Smooth muscle cell (in vitro differentiated cells): ENCODE data around the gene KRT74. TPM values are rescaled to one million over a fixed set of nuclear protein-coding genes. Genes with fewer than 3 reads are reported as not detected.

Experiments used
- DNase-seq: peaks from one replicate; lab custom pipeline; 2025; ENCODE audit not compliant: unreplicated experiment; lab: John Stamatoyannopoulos, UW
- H2AFZ ChIP-seq: fragments of 200-600 bp; sonication (generic); 2 replicates; pipeline ENCODE4 v1.6.0; 2016; ENCODE audit warnings: antibody characterized with exemption, low read depth, mild to moderate bottlenecking
- H3F3A ChIP-seq: fragments of 200-600 bp; sonication (generic); 2 replicates; pipeline ENCODE4 v1.6.0; 2017; ENCODE audit warnings: antibody characterized with exemption, low read depth
- H3K27ac ChIP-seq: fragments of 200-600 bp; sonication (generic); 2 replicates; pipeline ENCODE4 v1.5.1; 2016; ENCODE audit warnings: low read depth, mild to moderate bottlenecking
- H3K27me3 ChIP-seq: fragments of 200-600 bp; sonication (generic); 2 replicates; pipeline ENCODE4 v1.6.1; 2016; ENCODE audit warnings: low read depth, mild to moderate bottlenecking
- H3K36me3 ChIP-seq: fragments of 200-600 bp; sonication (generic); 2 replicates; pipeline ENCODE4 v1.5.1; 2016; ENCODE audit warnings: low read depth
- H3K4me1 ChIP-seq: fragments of 200-600 bp; sonication (generic); 2 replicates; pipeline ENCODE4 v1.5.1; 2016; ENCODE audit warnings: low read depth
- H3K4me2 ChIP-seq: fragments of 200-600 bp; sonication (generic); 2 replicates; pipeline ENCODE4 v1.6.0; 2016; ENCODE audit warnings: mild to moderate bottlenecking
- H3K4me3 ChIP-seq: fragments of 200-600 bp; sonication (generic); 2 replicates; pipeline ENCODE4 v1.5.1; 2016; ENCODE audit warnings: mild to moderate bottlenecking
- H3K79me2 ChIP-seq: fragments of 200-600 bp; sonication (generic); 2 replicates; pipeline ENCODE4 v1.6.0; 2016; ENCODE audit warnings: low read depth, mild to moderate bottlenecking
- H3K9ac ChIP-seq: fragments of 200-600 bp; sonication (generic); 2 replicates; pipeline ENCODE4 v1.6.0; 2016; ENCODE audit warnings: low read depth
- H3K9me3 ChIP-seq: fragments of 200-600 bp; sonication (generic); replicated peaks from 2 replicates; pipeline ENCODE4 v1.5.1; 2016; ENCODE audit warnings: low read depth
- H4K20me1 ChIP-seq: fragments of 200-600 bp; sonication (generic); 2 replicates; pipeline ENCODE4 v1.6.0; 2016; ENCODE audit warnings: low read depth
- WGBS: methylation state at CpG from one replicate; pipeline ENCODE4 v1.1.7; 2016; ENCODE audit warnings: low lambda C conversion rate; 5-methylcytosine and 5-hydroxymethylcytosine counted together
- polyA plus RNA-seq: library from polyadenylated mRNA; unstranded; fragments of >200 nt; fragmentation: Nextera tagmentation; extraction: Ambion mirVana; gene quantifications from 2 replicates; pipeline ENCODE4 v1.2.1, GENCODE V29; 2016
- total RNA-seq: library from RNA; depleted of rRNA; stranded (reverse); fragments of >200 nt; gene quantifications from 2 replicates; pipeline ENCODE4 v1.2.3, GENCODE V29; 2014
- TF ChIP-seq, protein P1 (sequence below): fragments of 200-600 bp; sonication (generic); IDR thresholded peaks from 2 replicates; pipeline ENCODE4 v1.5.1; 2017; ENCODE audit warnings: borderline replicate concordance, mild to moderate bottlenecking, antibody characterized with exemption; ENCODE audit not compliant: insufficient read depth, poor library complexity, severe bottlenecking

Gene KRT74
- total RNA-seq (0.22 TPM in 1 of 2 replicates, not detected in the other), polyA plus RNA-seq (not detected in 2 replicates)

GRCh38 chr12:52573743-52574142 lies at the start of gene KRT74:
Gene KRT74 (minus strand): TSS chr12:52573843. CDS start chr12:52573777, 66 bp downstream.
- H3F3A ChIP-seq: no peaks in the 10 kb centered on the region
- H3K79me2 ChIP-seq: no peaks in the 10 kb centered on the region
- no peaks in the 10 kb centered on the region for H4K20me1 ChIP-seq
- H3K9ac ChIP-seq: no peak within 1 kb of the TSS
- no peak within 1 kb of the TSS for H3K4me2 ChIP-seq
- no peak within 1 kb of the TSS for H2AFZ ChIP-seq
- no peaks in the 10 kb centered on the region for H3K36me3 ChIP-seq
- H3K27ac ChIP-seq: no peak within 1 kb of the TSS
- no peak within 1 kb of the TSS for H3K4me3 ChIP-seq
- no peaks in the 10 kb centered on the region for H3K4me1 ChIP-seq
- DNase-seq: no peak
- H3K27me3 ChIP-seq: no peaks in the 10 kb centered on the region
- TF ChIP-seq, protein P1, sequence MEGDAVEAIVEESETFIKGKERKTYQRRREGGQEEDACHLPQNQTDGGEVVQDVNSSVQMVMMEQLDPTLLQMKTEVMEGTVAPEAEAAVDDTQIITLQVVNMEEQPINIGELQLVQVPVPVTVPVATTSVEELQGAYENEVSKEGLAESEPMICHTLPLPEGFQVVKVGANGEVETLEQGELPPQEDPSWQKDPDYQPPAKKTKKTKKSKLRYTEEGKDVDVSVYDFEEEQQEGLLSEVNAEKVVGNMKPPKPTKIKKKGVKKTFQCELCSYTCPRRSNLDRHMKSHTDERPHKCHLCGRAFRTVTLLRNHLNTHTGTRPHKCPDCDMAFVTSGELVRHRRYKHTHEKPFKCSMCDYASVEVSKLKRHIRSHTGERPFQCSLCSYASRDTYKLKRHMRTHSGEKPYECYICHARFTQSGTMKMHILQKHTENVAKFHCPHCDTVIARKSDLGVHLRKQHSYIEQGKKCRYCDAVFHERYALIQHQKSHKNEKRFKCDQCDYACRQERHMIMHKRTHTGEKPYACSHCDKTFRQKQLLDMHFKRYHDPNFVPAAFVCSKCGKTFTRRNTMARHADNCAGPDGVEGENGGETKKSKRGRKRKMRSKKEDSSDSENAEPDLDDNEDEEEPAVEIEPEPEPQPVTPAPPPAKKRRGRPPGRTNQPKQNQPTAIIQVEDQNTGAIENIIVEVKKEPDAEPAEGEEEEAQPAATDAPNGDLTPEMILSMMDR: no peak
- 91% methylated on average over 3 of the region's 3 CpGs for WGBS
- no peaks in the 10 kb centered on the region for H3K9me3 ChIP-seq

DNA sequence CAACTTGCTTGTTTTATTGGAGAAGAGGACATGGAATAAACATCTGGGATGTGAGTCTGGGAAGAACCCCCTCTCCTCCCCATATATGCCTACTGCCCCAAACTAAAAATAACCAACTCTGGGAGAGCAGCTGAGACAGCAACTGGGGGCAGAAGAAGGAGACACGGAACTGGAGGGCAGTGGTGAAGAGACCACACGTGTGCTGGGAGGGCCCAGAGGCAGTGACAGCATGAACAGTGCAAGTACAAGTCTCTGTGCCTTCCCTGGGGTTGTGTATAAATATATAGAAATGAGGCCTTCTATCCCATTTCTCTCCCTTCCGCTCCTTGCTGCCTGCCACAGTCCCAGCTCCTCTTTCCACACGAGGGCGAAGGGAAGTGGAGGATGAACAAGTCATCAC lies 48.7 kb upstream of the KRT74 start:
- H3K36me3 ChIP-seq: no peaks in the 10 kb centered on the region
- 68% methylated on average over 5 of the region's 5 CpGs for WGBS

DNA sequence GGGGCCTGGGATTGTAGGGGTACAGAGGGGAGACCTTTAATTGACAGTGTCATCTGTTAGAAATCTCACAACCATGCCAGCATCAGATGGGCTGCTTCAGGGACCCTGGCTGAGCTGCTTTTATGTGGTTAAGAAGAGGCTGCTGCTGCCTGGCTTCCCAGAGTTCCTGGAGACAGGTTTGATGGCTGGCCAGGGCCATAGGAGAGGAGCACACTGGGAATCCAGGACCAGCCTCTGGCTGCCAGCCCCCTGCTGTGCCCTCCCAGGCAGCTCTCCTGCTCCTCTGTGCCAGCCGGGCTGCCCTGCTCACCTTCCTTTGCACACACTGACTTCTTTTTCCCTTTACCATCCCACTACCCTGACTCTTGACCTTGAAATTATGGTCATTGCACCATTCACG lies 45.2 kb upstream of the KRT74 start:
- WGBS: 97% methylated on average over 2 of the region's 2 CpGs
- H3K9me3 ChIP-seq: no peaks in the 10 kb centered on the region
- H3K4me3 ChIP-seq: no peak overlapping the region
- H3K27ac ChIP-seq: no peak overlapping the region
- no peaks in the 10 kb centered on the region for H3K4me1 ChIP-seq
- no peak overlapping the region for H2AFZ ChIP-seq
- no peak for DNase-seq
- no peaks in the 10 kb centered on the region for H3K79me2 ChIP-seq
- H3K27me3 ChIP-seq: peaks cover 35% of the 10 kb centered on the region
- H4K20me1 ChIP-seq: no peaks in the 10 kb centered on the region
- TF ChIP-seq, protein P1: no peak
- no peaks in the 10 kb centered on the region for H3F3A ChIP-seq
- no peak overlapping the region for H3K9ac ChIP-seq
- no peak overlapping the region for H3K4me2 ChIP-seq
- no peaks in the 10 kb centered on the region for H3K36me3 ChIP-seq

More for the DNA sequence above, 48.7 kb upstream of the KRT74 start:
- no peaks in the 10 kb centered on the region for H3F3A ChIP-seq
- H3K4me3 ChIP-seq: no peak overlapping the region
- H4K20me1 ChIP-seq: no peaks in the 10 kb centered on the region
- H2AFZ ChIP-seq: no peak overlapping the region
- TF ChIP-seq, protein P1: no peak
- no peak overlapping the region for H3K27ac ChIP-seq
- no peaks in the 10 kb centered on the region for H3K9me3 ChIP-seq
- no peak for DNase-seq
- H3K9ac ChIP-seq: no peak overlapping the region
- H3K4me2 ChIP-seq: no peak overlapping the region
- H3K4me1 ChIP-seq: no peaks in the 10 kb centered on the region
- H3K79me2 ChIP-seq: no peaks in the 10 kb centered on the region
- H3K27me3 ChIP-seq: peaks cover 51% of the 10 kb centered on the region

- no peaks in the 10 kb centered on the region for H3F3A ChIP-seq
- H3K9ac ChIP-seq: no peak within 1 kb of the TSS
- H2AFZ ChIP-seq: no peak within 1 kb of the TSS
- H3K79me2 ChIP-seq: no peaks in the 10 kb centered on the region
- H3K4me3 ChIP-seq: no peak within 1 kb of the TSS
- peaks cover 35% of the 10 kb centered on the region for H3K27me3 ChIP-seq
- no peak for DNase-seq
- no peak within 1 kb of the TSS for H3K27ac ChIP-seq
- no peaks in the 10 kb centered on the region for H3K36me3 ChIP-seq
- no peak within 1 kb of the TSS for H3K4me2 ChIP-seq
- TF ChIP-seq, protein P1: no peak
- H4K20me1 ChIP-seq: no peaks in the 10 kb centered on the region
- no peaks in the 10 kb centered on the region for H3K9me3 ChIP-seq
- no peaks in the 10 kb centered on the region for H3K4me1 ChIP-seq
- WGBS: 93% methylated on average over 14 of the region's 14 CpGs
Measured at GRCh38 chr12:52618216-52618615, 44.6 kb upstream of the KRT74 start, which contains the start of gene KRT73. Gene KRT73 (minus strand): TSS chr12:52618559. CDS start chr12:52618524, 35 bp downstream.
